Measurements from ENCODE around the gene AXIN2.

DNA sequence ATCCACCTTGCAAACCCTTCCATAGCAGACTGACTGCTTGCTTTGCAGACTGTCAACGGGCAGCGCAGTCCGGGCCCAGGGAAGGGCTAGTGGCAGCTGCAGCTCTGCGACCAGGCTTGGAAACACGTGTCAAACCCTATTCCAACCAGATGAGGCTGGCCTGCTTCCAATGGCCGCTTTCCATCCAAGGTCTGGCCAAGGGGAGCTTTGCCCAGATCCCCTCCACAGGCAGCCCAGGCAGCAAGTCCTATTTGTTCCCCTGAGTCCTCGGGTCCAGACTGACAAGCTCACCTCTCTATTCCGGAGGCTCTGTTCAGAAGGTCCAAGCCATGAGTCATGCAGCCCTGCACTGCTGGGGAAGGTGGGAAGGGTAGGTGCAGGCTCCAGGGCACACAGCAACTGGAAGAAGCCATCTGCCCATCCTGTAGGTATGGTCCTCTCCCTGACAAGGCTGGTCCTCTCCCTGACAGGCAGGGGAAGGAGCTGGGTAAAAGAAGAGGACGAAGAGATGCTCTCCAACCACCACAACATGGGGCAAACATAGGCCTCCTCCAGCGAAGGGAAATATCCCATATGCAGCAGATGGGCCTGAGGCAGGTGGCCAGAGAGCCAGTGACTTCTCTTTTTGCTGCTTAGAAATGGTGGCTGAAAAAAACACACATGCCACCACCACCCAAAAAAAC is 22.6 kb upstream of the AXIN2 start:
- TF ChIP-seq, protein P1, sequence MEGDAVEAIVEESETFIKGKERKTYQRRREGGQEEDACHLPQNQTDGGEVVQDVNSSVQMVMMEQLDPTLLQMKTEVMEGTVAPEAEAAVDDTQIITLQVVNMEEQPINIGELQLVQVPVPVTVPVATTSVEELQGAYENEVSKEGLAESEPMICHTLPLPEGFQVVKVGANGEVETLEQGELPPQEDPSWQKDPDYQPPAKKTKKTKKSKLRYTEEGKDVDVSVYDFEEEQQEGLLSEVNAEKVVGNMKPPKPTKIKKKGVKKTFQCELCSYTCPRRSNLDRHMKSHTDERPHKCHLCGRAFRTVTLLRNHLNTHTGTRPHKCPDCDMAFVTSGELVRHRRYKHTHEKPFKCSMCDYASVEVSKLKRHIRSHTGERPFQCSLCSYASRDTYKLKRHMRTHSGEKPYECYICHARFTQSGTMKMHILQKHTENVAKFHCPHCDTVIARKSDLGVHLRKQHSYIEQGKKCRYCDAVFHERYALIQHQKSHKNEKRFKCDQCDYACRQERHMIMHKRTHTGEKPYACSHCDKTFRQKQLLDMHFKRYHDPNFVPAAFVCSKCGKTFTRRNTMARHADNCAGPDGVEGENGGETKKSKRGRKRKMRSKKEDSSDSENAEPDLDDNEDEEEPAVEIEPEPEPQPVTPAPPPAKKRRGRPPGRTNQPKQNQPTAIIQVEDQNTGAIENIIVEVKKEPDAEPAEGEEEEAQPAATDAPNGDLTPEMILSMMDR (IDR thresholded peaks at IDR 0.05), result no peak
- no peak for TF ChIP-seq POLR2A (IDR thresholded peaks at IDR 0.05)
